Measurements from ENCODE around the gene CAPN6. TPM values are rescaled to one million over a fixed set of nuclear protein-coding genes. Genes with fewer than 3 reads are reported as not detected.

Gene CAPN6
- total and polyA plus RNA-seq, 12 donors = 0.03 to 0.66 (median 0.11) TPM; not detected in 5

GRCh38 chrX:111216293-111216801 lies 53.9 kb downstream of the CAPN6 start:
- WGBS, 2 donors = 92 to 93% methylated on average over 6 of the region's 6 CpGs
- no peaks in the 10 kb centered on the region for H3K4me1 ChIP-seq
- H3K9me3 ChIP-seq = no peaks in the 10 kb centered on the region
- H3K4me3 ChIP-seq = no peak overlapping the region
- TF ChIP-seq CTCF (IDR thresholded peaks at IDR 0.05) = no peak
- no peaks in the 10 kb centered on the region for H3K36me3 ChIP-seq
- ATAC-seq (no peak), DNase-seq (no peak)
- peaks cover 0 to 54% (median 0%) of the 10 kb centered on the region in 7 donors for H3K27me3 ChIP-seq
- no peak overlapping the region for H3K27ac ChIP-seq
- intact Hi-C loops (cut with DNase I) = no loop called here

GRCh38 chrX:111207851-111208250 lies 62.4 kb downstream of the CAPN6 start:
- Histone ChIP-seq H3K36me3 (no peaks in the 10 kb centered on the region), H3K4me1 (no peaks in the 10 kb centered on the region), H3K9me3 (no peaks in the 10 kb centered on the region), H3K27me3 (peaks cover 0 to 57% (median 0%) of the 10 kb centered on the region in 7 donors), H3K4me3 (no peak overlapping the region), H3K27ac (no peak overlapping the region)
- no peak for TF ChIP-seq CTCF (IDR thresholded peaks at IDR 0.05)
- intact Hi-C loops (cut with DNase I) = no loop called here
- WGBS, 2 donors = 92 to 96% methylated on average over 8 of the region's 8 CpGs
- ATAC-seq (no peak), DNase-seq (no peak)

DNA sequence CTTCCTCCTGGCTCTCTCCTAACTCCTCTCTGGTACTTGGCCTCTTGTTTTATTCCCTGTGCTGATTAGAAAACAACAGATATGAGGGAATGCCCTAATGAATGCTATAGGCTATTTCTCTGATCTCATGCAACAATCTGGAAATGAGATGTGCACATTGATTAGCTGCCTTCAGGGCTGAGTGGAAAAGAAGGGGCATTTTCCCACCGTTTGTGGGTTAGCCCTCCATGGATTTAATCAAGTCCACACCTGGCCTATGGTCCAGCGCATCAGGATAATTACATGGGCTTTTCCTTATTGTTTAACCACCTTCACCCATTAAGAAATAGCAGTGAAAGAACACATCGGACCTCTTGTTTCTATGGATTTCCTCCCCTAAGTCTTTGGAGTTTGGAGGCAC lies 70.0 kb downstream of the CAPN6 start:
- Histone ChIP-seq H3K27ac (no peak overlapping the region), H3K36me3 (no peaks in the 10 kb centered on the region), H3K4me3 (no peak overlapping the region), H3K27me3 (peaks cover 0 to 60% (median 0%) of the 10 kb centered on the region in 7 donors), H3K4me1 (no peaks in the 10 kb centered on the region), H3K9me3 (no peaks in the 10 kb centered on the region)
- no peak for TF ChIP-seq CTCF (IDR thresholded peaks at IDR 0.05)
- intact Hi-C loops (cut with DNase I) = no loop called here
- 82 to 87% methylated on average over 3 of the region's 3 CpGs for WGBS, 2 donors
- DNase-seq (no peak), ATAC-seq (no peak)

DNA sequence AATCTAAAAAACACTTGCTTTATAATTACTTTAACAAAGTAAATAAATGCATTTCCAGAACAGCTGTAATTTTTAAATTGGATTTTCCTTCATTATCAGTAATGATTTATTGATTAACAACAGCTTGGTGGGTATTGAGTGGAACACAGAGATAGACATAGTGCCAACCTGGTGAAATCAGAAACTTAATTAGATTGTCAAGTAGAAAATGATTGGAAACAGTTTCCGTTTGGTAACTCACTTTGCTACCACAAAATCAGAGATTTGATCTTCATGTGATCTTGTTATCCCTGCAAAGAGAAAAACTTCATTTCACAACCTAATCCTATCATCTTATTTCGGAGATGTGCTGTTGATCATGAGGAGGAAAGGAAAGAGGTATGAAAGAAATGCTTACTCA lies 70.8 kb downstream of the CAPN6 start:
- H3K9me3 ChIP-seq = no peaks in the 10 kb centered on the region
- intact Hi-C loops (cut with DNase I) = no loop called here
- no peak for TF ChIP-seq CTCF (IDR thresholded peaks at IDR 0.05)
- ATAC-seq (no peak), DNase-seq (no peak)
- H3K4me3 ChIP-seq = no peak overlapping the region
- H3K36me3 ChIP-seq = no peaks in the 10 kb centered on the region
- H3K27ac ChIP-seq = no peak overlapping the region
- H3K4me1 ChIP-seq = no peaks in the 10 kb centered on the region
- 75 to 80% methylated on average over 2 of the region's 2 CpGs for WGBS, 2 donors
- peaks cover 0 to 56% (median 0%) of the 10 kb centered on the region in 7 donors for H3K27me3 ChIP-seq

Other genes starting within 250 kb of the CAPN6 start
- gene PAK3, start 174.3 kb downstream of the CAPN6 start, total RNA-seq = 1 to 10 TPM in 2 of 10 donors, under 1 TPM in 8; 0.11 to 1.4 (median 0.47) TPM
- under 1 TPM; under 0.01 to 0.07 TPM for gene PAK3, start 174.3 kb downstream of the CAPN6 start, polyA plus RNA-seq
- under 1 TPM in 8 of 10 donors, not detected in 2; 0.07 to 0.18 (median 0.09) TPM for gene DCX, start 141.7 kb upstream of the CAPN6 start, total RNA-seq
- gene DCX, start 141.7 kb upstream of the CAPN6 start, polyA plus RNA-seq = under 1 TPM in 1 of 2 donors, not detected in 1; under 0.01 TPM
- not detected for gene SERTM2, start 241.2 kb upstream of the CAPN6 start, total RNA-seq
- gene SERTM2, start 241.2 kb upstream of the CAPN6 start, polyA plus RNA-seq = not detected